Thyroid gland (tissue), 4 donors: ENCODE results near the gene NPDC1.

Experiments used
- CTCF ChIP-seq, 6 experiments: fragments of 200-600 bp in 3 of 6; fragments of 450-650 bp in 3 of 6; sonication (generic) in 3 of 6; IDR thresholded peaks; one replicate each; pipeline ENCODE4 v1.5.1; 2016 to 2019; ENCODE audit warnings: antibody characterized with exemption in 6 of 6, mild to moderate bottlenecking in 2 of 6, inconsistent platforms in 1 of 6, moderate library complexity in 1 of 6
- POLR2A ChIP-seq, 2 donors: fragments of 450-650 bp; IDR thresholded peaks; one replicate each; pipeline ENCODE4 v1.6.1; 2017; ENCODE audit warnings: antibody characterized with exemption in 2 of 2, mild to moderate bottlenecking in 2 of 2, moderate library complexity in 1 of 2

GRCh38 chr9:137025517-137025966 lies 20.4 kb downstream of the NPDC1 start:
- TF ChIP-seq CTCF (IDR thresholded peaks at IDR 0.05), result peak in 4 of 6 experiments; percentile 19 to 38 (median 30)
- no peak for TF ChIP-seq POLR2A (IDR thresholded peaks at IDR 0.05)
